H1 (cell line): Measurements from ENCODE around the gene RPTOR. TPM values are rescaled to one million over a fixed set of nuclear protein-coding genes. Genes with fewer than 3 reads are reported as not detected.

Experiments
- NRF1 ChIP-seq: IDR thresholded peaks from 2 replicates; pipeline ENCODE4 v1.6.1; 2011; ENCODE audit warnings: mild to moderate bottlenecking, low read depth, low read length, improper control_type of control experiment
- polyA plus RNA-seq, 7 experiments: library from polyadenylated mRNA; depleted of rRNA in 3 of 7; stranded (reverse) in 5 of 7; unstranded in 2 of 7; fragments of >200 nt in 5 of 7; fragments of 200-250 nt in 2 of 7; gene quantifications; 1 replicate in 5 of 7; 2 replicates in 1 of 7; 4 replicates in 1 of 7; pipeline versions ENCODE4 v1.2.1 to v1.2.3, GENCODE V29; 2011 to 2013; ENCODE audit warnings: missing spikeins in 2 of 7, mixed read lengths in 2 of 7
- total RNA-seq: library from RNA; stranded (reverse); fragmentation: NEBNext Ultra II Directional; extraction: Animal tissue kit (Norgen Biotek cat#: 25700); gene quantifications from 2 replicates; pipeline ENCODE4 v1.2.1, GENCODE V29; 2021
- TF ChIP-seq, protein P1 (sequence below): IDR thresholded peaks from 2 replicates; pipeline ENCODE4 v1.6.1; 2012; ENCODE audit warnings: low read length, inconsistent platforms

Gene RPTOR
- total and polyA plus RNA-seq, 2 of the 8 experiments (the other 6 are each of a cell fraction or from before 2014, with no cell fraction given), result 6.9 to 28.7 TPM

DNA sequence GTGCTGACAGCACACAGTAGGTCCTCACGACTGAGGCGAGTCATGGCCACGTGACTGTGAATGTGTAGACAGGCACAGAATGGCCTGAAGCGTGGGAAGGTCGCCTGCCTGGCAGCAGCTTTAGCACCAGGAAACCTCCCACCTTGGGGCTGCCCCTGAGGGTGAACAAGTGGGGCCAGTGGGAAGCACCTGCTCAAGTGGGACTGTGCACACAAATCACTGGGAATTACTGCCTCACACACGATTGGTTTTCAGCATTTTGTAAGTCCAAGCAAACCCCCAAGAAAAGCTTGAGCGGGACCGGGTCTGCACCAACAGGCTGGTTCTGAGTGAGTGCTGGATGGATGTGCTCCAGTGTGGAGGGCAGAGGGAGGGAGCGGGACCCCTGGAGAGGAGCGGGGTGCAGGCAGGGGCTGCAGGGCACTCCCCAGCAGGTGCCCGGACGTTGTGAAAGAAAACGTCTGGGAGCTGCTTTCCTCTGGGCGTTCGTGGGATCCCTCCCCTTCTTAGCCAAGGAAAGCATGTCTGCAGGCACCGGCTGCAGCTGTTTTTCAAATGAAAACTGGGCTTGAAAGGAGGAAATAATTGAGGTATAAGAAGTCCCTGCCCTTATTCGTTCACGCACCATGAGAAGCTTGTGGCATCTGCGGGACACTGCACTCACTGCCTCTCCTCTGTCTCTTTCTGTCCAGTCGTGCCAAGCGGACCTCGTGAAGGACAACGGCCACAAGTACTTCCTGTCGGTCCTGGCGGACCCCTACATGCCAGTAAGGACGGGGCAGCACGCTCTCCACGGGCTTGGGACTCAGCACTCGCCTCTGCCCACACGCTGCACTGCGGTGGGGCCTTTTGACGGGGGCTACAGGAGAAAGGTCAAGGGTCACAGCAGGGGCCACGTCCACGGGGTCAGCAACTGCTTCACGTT is 335.3 kb downstream of the RPTOR start (continued):
- no peak for TF ChIP-seq NRF1
- TF ChIP-seq, protein P1, sequence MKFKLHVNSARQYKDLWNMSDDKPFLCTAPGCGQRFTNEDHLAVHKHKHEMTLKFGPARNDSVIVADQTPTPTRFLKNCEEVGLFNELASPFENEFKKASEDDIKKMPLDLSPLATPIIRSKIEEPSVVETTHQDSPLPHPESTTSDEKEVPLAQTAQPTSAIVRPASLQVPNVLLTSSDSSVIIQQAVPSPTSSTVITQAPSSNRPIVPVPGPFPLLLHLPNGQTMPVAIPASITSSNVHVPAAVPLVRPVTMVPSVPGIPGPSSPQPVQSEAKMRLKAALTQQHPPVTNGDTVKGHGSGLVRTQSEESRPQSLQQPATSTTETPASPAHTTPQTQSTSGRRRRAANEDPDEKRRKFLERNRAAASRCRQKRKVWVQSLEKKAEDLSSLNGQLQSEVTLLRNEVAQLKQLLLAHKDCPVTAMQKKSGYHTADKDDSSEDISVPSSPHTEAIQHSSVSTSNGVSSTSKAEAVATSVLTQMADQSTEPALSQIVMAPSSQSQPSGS, result no peak
